Measurements from ENCODE around the gene HNRNPF.
A peak's percentile ranks its signal among the peaks of the same experiment; 100 is the strongest.

Gene HNRNPF

DNA sequence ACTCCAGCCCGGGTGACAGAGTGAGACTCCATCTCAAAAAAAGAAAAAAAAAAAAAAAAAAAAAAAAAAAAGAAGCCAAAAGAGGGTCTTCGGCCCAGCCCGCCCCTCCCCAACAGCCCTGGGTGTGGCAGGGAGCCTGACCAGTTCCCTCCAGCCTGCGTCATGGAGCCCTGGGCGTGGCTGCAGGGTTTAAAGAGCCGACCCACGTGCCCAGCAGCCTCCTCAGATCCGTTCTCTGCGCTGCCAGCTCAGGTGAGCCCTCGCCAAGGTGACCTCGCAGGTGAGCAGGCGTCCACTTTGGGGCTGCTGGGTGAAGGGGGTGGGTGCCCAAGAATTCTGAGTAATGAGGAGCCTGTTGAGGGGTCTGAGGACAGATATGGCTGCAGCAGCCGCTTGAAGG is 37.6 kb downstream of the HNRNPF start, which contains the start of gene FXYD4:
TSS of gene FXYD4 (plus strand) at position 219 of the 400 bp plus-strand sequence. CDS start 2,111 bp downstream, outside the sequence.
- in situ Hi-C loops (cut with MboI; ENCODE audit: low pct_unique_long_range_greater_than_20kb, low sequenced_read_pairs, unreplicated experiment) = no loop called here
- no peak for DNase-seq (ENCODE audit: low spot score)
- TF ChIP-seq, protein P1, sequence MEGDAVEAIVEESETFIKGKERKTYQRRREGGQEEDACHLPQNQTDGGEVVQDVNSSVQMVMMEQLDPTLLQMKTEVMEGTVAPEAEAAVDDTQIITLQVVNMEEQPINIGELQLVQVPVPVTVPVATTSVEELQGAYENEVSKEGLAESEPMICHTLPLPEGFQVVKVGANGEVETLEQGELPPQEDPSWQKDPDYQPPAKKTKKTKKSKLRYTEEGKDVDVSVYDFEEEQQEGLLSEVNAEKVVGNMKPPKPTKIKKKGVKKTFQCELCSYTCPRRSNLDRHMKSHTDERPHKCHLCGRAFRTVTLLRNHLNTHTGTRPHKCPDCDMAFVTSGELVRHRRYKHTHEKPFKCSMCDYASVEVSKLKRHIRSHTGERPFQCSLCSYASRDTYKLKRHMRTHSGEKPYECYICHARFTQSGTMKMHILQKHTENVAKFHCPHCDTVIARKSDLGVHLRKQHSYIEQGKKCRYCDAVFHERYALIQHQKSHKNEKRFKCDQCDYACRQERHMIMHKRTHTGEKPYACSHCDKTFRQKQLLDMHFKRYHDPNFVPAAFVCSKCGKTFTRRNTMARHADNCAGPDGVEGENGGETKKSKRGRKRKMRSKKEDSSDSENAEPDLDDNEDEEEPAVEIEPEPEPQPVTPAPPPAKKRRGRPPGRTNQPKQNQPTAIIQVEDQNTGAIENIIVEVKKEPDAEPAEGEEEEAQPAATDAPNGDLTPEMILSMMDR (IDR thresholded peaks at IDR 0.05; ENCODE audit: extremely low read depth, insufficient read depth, missing control alignments) = no peak

DNA sequence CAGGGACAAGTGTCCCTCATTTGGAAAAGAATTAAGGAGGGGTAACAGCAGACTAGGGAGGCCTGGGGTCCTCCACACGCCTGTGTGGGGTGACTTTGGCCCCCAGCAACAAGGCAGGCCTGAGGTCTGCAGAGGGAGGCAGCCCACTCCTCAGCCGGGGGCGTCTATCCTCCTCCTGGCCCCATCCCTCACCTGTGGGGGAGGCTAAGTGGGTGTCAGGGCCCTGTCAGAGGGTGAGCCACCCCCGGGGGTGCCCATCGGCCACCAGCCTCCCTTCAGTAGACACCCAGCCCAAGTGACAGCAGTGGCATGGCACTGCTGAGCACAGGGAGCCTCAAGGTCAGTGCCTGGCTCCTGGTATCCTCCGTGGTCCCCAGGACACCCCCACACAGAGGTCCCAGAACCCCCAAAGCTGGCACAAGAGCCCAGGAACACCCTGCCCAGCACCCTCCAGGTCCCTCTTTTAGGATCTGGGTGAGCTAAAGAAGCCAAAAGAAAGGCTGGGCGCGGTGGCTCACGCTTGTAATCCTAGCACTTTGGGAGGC is 38.2 kb downstream of the HNRNPF start:
- no peak for DNase-seq (ENCODE audit: low spot score)
- in situ Hi-C loops (cut with MboI; ENCODE audit: low pct_unique_long_range_greater_than_20kb, low sequenced_read_pairs, unreplicated experiment) = no loop called here
- TF ChIP-seq, protein P1 (IDR thresholded peaks at IDR 0.05; ENCODE audit: extremely low read depth, insufficient read depth, missing control alignments) = no peak

DNA sequence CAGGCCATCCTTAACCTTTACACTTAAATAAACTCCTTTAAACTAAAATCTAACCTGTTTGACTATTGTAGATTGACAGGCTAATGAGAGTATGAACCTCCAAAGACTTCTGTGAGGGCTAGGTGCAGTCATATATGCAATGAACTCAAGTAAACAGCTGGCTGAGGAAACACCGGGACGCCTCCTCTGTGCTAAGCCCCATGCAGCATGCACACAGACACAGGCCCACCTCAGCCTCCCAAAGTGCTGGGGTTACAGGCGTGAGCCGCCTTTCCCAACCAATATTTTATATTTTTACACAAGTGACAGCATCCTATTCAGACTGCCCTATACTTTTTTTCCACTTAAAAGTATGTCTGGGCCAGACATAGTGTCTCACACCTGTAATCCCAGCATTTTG is 39.1 kb downstream of the HNRNPF start:
- TF ChIP-seq, protein P1 (IDR thresholded peaks at IDR 0.05; ENCODE audit: extremely low read depth, insufficient read depth, missing control alignments) = no peak
- in situ Hi-C loops (cut with MboI; ENCODE audit: low pct_unique_long_range_greater_than_20kb, low sequenced_read_pairs, unreplicated experiment) = no loop called here
- DNase-seq (ENCODE audit: low spot score) = no peak

DNA sequence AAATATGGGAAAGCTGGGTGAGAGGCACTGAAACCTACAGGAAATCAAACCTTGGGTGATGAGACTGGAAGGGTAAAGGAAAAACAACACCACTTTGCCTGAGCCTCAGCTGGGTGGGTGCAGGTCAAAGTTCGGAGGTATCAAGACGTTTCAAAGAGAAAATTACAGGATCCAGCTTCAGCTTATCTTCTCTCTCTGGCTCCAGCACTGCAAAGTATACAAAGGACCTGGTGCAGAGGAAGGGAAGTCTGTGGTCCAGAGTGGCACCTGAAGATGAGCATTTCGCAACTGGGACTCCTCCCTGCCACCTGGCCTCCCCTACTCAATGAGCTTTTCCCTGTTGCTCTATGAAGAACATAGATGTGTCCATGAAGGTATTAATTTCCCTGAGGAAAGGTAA is 44.0 kb downstream of the HNRNPF start:
- in situ Hi-C loops (cut with MboI; ENCODE audit: low pct_unique_long_range_greater_than_20kb, low sequenced_read_pairs, unreplicated experiment) = no loop called here
- TF ChIP-seq, protein P1 (IDR thresholded peaks at IDR 0.05; ENCODE audit: extremely low read depth, insufficient read depth, missing control alignments) = no peak
- no peak for DNase-seq (ENCODE audit: low spot score)

DNA sequence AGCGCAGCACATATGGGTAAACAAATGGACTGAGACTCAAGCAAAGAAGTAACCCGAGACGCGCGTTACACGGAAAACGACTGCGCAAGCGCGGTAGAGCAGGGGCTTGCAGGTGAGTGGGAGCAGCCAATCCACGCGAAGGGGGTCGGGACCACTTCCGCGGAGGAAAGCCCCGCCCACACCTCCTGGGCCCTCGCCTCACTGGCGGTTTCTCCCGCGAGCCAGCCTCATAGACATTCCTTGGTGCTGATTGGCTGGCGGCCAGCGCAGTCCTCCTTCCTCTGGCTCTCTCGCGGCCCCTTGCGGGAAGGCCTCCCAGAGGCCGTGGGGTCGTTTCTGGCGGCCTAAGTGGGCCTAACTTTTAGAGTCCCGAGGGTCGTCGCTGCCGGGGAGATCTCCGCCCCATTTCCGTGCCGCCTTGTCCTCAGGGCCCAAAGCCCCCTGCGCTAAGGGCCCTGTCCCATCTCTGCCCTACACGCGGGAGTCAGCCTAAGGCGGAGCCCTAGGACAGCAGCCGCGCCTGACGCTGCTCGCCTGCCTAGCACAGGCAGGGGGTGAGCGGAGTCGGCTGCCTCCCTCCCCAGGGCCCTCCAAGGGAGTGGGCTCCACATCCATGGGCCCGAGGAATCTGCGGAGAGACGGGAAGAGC is 46.7 kb downstream of the HNRNPF start:
- in situ Hi-C loops (cut with MboI; ENCODE audit: low pct_unique_long_range_greater_than_20kb, low sequenced_read_pairs, unreplicated experiment) = no loop called here
- peak; percentile 94 for DNase-seq (ENCODE audit: low spot score)
- TF ChIP-seq, protein P1 (IDR thresholded peaks at IDR 0.05; ENCODE audit: extremely low read depth, insufficient read depth, missing control alignments) = peak; percentile 17

DNA sequence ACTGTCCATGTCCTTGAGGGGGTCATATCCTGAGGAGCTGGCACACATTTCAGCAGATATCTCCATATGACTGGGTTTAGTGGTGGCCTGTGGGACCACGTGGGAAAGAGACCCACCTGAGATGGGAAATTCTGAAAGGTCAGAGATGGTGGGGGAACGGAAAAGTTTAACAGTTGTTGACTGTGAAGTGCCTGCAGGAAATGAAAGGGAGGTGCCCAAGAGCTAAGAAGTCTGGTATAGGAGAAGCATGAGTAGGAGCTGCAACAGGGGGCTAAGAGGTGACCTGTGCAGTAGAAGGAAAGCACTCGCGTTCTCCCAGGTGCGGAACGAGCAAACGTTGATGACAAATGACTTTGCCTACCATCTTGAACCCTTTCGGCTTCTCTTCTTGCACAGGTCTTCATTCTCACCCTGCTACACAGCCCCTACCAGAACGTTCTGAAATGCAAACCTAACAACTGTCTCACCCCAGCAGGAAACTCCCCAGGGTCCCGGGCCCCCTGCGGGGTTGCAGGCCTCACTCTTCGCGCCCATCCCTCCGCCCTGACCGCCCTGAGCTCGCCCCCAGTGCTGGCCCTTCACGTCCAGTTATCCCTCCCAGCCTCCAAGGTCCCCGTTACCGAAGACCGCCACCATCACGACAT is 47.3 kb downstream of the HNRNPF start:
- DNase-seq (ENCODE audit: low spot score) = no peak
- TF ChIP-seq, protein P1 (IDR thresholded peaks at IDR 0.05; ENCODE audit: extremely low read depth, insufficient read depth, missing control alignments) = no peak
- in situ Hi-C loops (cut with MboI; ENCODE audit: low pct_unique_long_range_greater_than_20kb, low sequenced_read_pairs, unreplicated experiment) = no loop called here

Data from GM13977 (cell line).